ENCODE results near the gene COPG2. TPM values are rescaled to one million over a fixed set of nuclear protein-coding genes. Genes with fewer than 3 reads are reported as not detected.

Gene COPG2
- total and polyA plus RNA-seq, 2 of the 8 experiments (the other 6 are each of a cell fraction or from before 2014, with no cell fraction given), result 50.3 to 53.1 TPM

GRCh38 chr7:130595986-130596385 is 72.6 kb downstream of the COPG2 start:
- no peaks in the 10 kb centered on the region for H3K27me3 ChIP-seq (replicated peaks in 1 of 4; ENCODE audit: control insufficient read depth in 3 of 4, extremely low read depth in 1 of 4, insufficient read depth in 3 of 4, low read length in 3 of 4)
- no peak overlapping the region for H4K5ac ChIP-seq (ENCODE audit: insufficient read length, low read depth, low read length)
- no peak for TF ChIP-seq FOSL1 (IDR thresholded peaks at IDR 0.05; ENCODE audit: insufficient read depth, low read depth, low read length)
- TF ChIP-seq RXRA (IDR thresholded peaks at IDR 0.05; ENCODE audit: insufficient read depth, low read depth, low read length), result no peak
- no peak for TF ChIP-seq USF2 (IDR thresholded peaks at IDR 0.05; ENCODE audit: low read length)
- TF ChIP-seq RNF2 (IDR thresholded peaks at IDR 0.05; ENCODE audit: borderline replicate concordance, low read depth, low read length, missing control alignments, poor library complexity, severe bottlenecking), result no peak
- TF ChIP-seq BRCA1 (IDR thresholded peaks at IDR 0.05; ENCODE audit: low read depth, low read length), result no peak
- no peak for TF ChIP-seq CEBPB (IDR thresholded peaks at IDR 0.05; ENCODE audit: low read depth, low read length)
- TF ChIP-seq RBBP5 (IDR thresholded peaks at IDR 0.05; ENCODE audit: borderline replicate concordance, low read depth, low read length), result no peak
- no peak overlapping the region for H2AFZ ChIP-seq (ENCODE audit: low read length)
- no peak overlapping the region for H2BK15ac ChIP-seq (ENCODE audit: low read length)
- FAIRE-seq (no peak), DNase-seq (ENCODE audit: low read depth in 1 of 2, low spot score in 2 of 2) (no peak)
- H3K18ac ChIP-seq (ENCODE audit: extremely low read depth, low read length), result no peak overlapping the region
- H3K79me1 ChIP-seq (ENCODE audit: low read depth, low read length), result no peaks in the 10 kb centered on the region; the same call in 1 of the 2 replicates
- H3K23ac ChIP-seq (ENCODE audit: insufficient read length), result no peak overlapping the region
- no peak overlapping the region for H3K4ac ChIP-seq (replicated peaks; ENCODE audit: insufficient read length, low read depth, low read length)
- H4K20me1 ChIP-seq (replicated peaks in 1 of 2; ENCODE audit: control insufficient read depth in 1 of 2, insufficient read depth in 2 of 2, low read length in 2 of 2), result no peaks in the 10 kb centered on the region
- H3K27ac ChIP-seq (ENCODE audit: low read depth, low read length), result no peak overlapping the region
- H3K4me1 ChIP-seq (replicated peaks in 1 of 4; ENCODE audit: control insufficient read depth in 3 of 4, insufficient read depth in 4 of 4, low read length in 3 of 4), result no peaks in the 10 kb centered on the region
- no peaks in the 10 kb centered on the region for H3K9me3 ChIP-seq (ENCODE audit: insufficient read depth in 2 of 2, low read depth in 1 of 2, low read length in 1 of 2)
- no peaks in the 10 kb centered on the region; the same call in 1 of the 2 replicates for H3K23me2 ChIP-seq (ENCODE audit: low read depth, low read length)
- no peak overlapping the region for H3K9ac ChIP-seq (replicated peaks in 1 of 4; ENCODE audit: extremely low read depth in 1 of 4, low read depth in 3 of 4, low read length in 3 of 4)
- no peaks in the 10 kb centered on the region for H3K36me3 ChIP-seq (ENCODE audit: control insufficient read depth in 2 of 4, insufficient read depth in 4 of 4, low read length in 3 of 4)
- no peak overlapping the region for H2BK20ac ChIP-seq (ENCODE audit: low read length)
- CTCF ChIA-PET (ENCODE audit: partially characterized antibody), result no interaction called here
- POLR2A ChIA-PET (ENCODE audit: partially characterized antibody), result no interaction called here
- H3K56ac ChIP-seq (replicated peaks; ENCODE audit: insufficient read length, low read depth, low read length), result no peak overlapping the region
- H2BK120ac ChIP-seq (replicated peaks; ENCODE audit: low read depth, low read length), result no peak overlapping the region
- WGBS, 2 experiments (ENCODE audit: extremely low coverage in 1 of 2, insufficient coverage in 1 of 2, insufficient read length in 1 of 2, insufficient replicate concordance in 2 of 2, low coverage in 1 of 2, low lambda C conversion rate in 2 of 2, missing lambda C conversion rate in 1 of 2), result 91% methylated on average over 4 of the region's 4 CpGs; no CpG with 5 or more reads in 1 of the 2 experiments
- H4K91ac ChIP-seq (replicated peaks; ENCODE audit: insufficient read length, low read length), result no peak overlapping the region
- no peak overlapping the region for H2AK5ac ChIP-seq (ENCODE audit: low read depth, low read length)
- no peak overlapping the region for H2BK5ac ChIP-seq (ENCODE audit: low read depth, low read length)
- H4K8ac ChIP-seq (ENCODE audit: extremely low read depth, insufficient read depth, low read length), result no peak overlapping the region
- H3K79me2 ChIP-seq (ENCODE audit: control insufficient read depth in 1 of 2, insufficient read depth in 2 of 2, low read length in 2 of 2), result no peaks in the 10 kb centered on the region
- no peak overlapping the region for H3K14ac ChIP-seq (ENCODE audit: insufficient read length)
- H2BK12ac ChIP-seq (ENCODE audit: low read depth, low read length), result no peak overlapping the region
- H3K4me2 ChIP-seq (ENCODE audit: insufficient read depth in 1 of 2, low read depth in 2 of 2, low read length in 2 of 2), result no peak overlapping the region
- no peak overlapping the region for H3K4me3 ChIP-seq (ENCODE audit: extremely low read depth in 1 of 4, insufficient read depth in 2 of 4, low read depth in 3 of 4, low read length in 4 of 4)

Measured in H1 (cell line).